GM12878 (cell line): ENCODE measurements around the gene DGCR8. TPM values are rescaled to one million over a fixed set of nuclear protein-coding genes. Genes with fewer than 3 reads are reported as not detected.

Experiments
- ATAC-seq: fragments of 200-7000 bp; cut with Tn5 transposase; 3 replicates; pipeline ENCODE4 v1.9.1; 2020; ENCODE audit warnings: mild to moderate bottlenecking, moderate library complexity
- BruUV-seq: library from RNA; stranded (reverse); fragments of 400-500 nt; replicated peaks from 2 replicates; lab custom pipeline; 2021; lab: Mats Ljungman, UMichigan
- CTCF ChIA-PET: fragments of 300-600 bp; sonication (Branson Sonifier 250); formaldehyde crosslinking; extraction: SDS; loops from one replicate; lab custom pipeline; 2021; ENCODE audit warnings: inconsistent platforms; lab: Yijun Ruan, JAX
- POLR2A ChIA-PET: fragments of 350-600 bp; formaldehyde crosslinking; extraction: SDS; loops from one replicate; lab custom pipeline; 2021; ENCODE audit warnings: inconsistent platforms; lab: Charles Lee
- RAD21 ChIA-PET: fragments of 300-600 bp; sonication (Branson Sonifier 250); formaldehyde crosslinking; loops from one replicate; lab custom pipeline; 2023; ENCODE audit warnings: antibody characterized with exemption; ENCODE audit not compliant: unreplicated experiment; lab: Charles Lee
- SMC1A ChIA-PET: fragments of 300-600 bp; sonication (Branson Sonifier 250); formaldehyde crosslinking; loops from one replicate; lab custom pipeline; 2023; ENCODE audit not compliant: unreplicated experiment, uncharacterized antibody; lab: Charles Lee
- DNase-seq: peaks from one replicate; pipeline ENCODE4 v3.0.0-alpha.2; 2011; ENCODE audit warnings: low read depth, low spot score
- FAIRE-seq: peaks from 3 replicates; lab custom pipeline; 2011; peaks lifted over from hg19 to GRCh38; lab: Jason Lieb, UNC
- H2AFZ ChIP-seq: 2 replicates; pipeline ENCODE4 v1.6.0; 2011; ENCODE audit warnings: low read depth, low read length, control low read depth; ENCODE audit not compliant: control insufficient read depth
- H3K27ac ChIP-seq: 2 replicates; pipeline ENCODE4 v1.5.1; 2011; ENCODE audit warnings: control low read depth; ENCODE audit not compliant: control insufficient read depth, insufficient read depth
- H3K27me3 ChIP-seq, 2 experiments: replicated peaks in 1 of 2; 2 replicates each; pipeline versions ENCODE4 v1.6.0 to v1.6.1; 2011; ENCODE audit warnings: low read length in 1 of 2; ENCODE audit not compliant: control insufficient read depth in 2 of 2, insufficient read depth in 2 of 2
- H3K36me3 ChIP-seq, 2 experiments: 2 replicates each; pipeline ENCODE4 v1.5.1; 2011; ENCODE audit warnings: low read length in 1 of 2; ENCODE audit not compliant: control insufficient read depth in 2 of 2, insufficient read depth in 2 of 2
- H3K4me1 ChIP-seq: 2 replicates; pipeline ENCODE4 v1.6.1; 2011; ENCODE audit warnings: mild to moderate bottlenecking, low read length, moderate library complexity, mixed read lengths; ENCODE audit not compliant: control insufficient read depth, insufficient read depth
- H3K4me2 ChIP-seq: 2 replicates; pipeline ENCODE4 v1.6.0; 2011; ENCODE audit warnings: control low read depth; ENCODE audit not compliant: control insufficient read depth, insufficient read depth
- H3K4me3 ChIP-seq: fragments of 200-600 bp; sonication (generic); 2 replicates; pipeline ENCODE4 v1.5.1; 2016
- H3K79me2 ChIP-seq: 2 replicates; pipeline ENCODE4 v1.6.0; 2011; ENCODE audit warnings: low read length; ENCODE audit not compliant: control insufficient read depth, insufficient read depth
- H3K9ac ChIP-seq: 2 replicates; pipeline ENCODE4 v1.8.0; 2011; ENCODE audit warnings: low read length, control low read depth, mixed read lengths; ENCODE audit not compliant: control insufficient read depth, insufficient read depth
- H3K9me3 ChIP-seq: replicated peaks from 3 replicates; pipeline ENCODE4 v1.5.1; 2011; ENCODE audit warnings: mild to moderate bottlenecking, low read length; ENCODE audit not compliant: control insufficient read depth, insufficient read depth
- H4K20me1 ChIP-seq: 2 replicates; pipeline ENCODE4 v1.6.0; 2011; ENCODE audit not compliant: control insufficient read depth, insufficient read depth
- ASH2L ChIP-seq: fragments of 300-600, 200-600 bp; sonication (generic); IDR thresholded peaks from 2 replicates; pipeline ENCODE4 v1.6.1; 2017; ENCODE audit warnings: low read depth, mild to moderate bottlenecking, borderline replicate concordance
- FOXM1 ChIP-seq: IDR thresholded peaks from 2 replicates; pipeline ENCODE4 v1.6.1; 2012; ENCODE audit warnings: low read depth, mild to moderate bottlenecking, inconsistent platforms, low read length, moderate library complexity
- MEF2A ChIP-seq: IDR thresholded peaks from 2 replicates; pipeline ENCODE4 v1.6.1; 2011; ENCODE audit warnings: low read depth, mild to moderate bottlenecking, low read length, moderate library complexity; ENCODE audit not compliant: insufficient read depth
- MLLT1 ChIP-seq: fragments of 450-650 bp; IDR thresholded peaks from 2 replicates; pipeline ENCODE4 v1.6.1; 2016; ENCODE audit warnings: mild to moderate bottlenecking
- MXI1 ChIP-seq: fragments of 150-350 bp; IDR thresholded peaks from 2 replicates; pipeline ENCODE4 v1.6.1; 2011; ENCODE audit warnings: low read depth, mild to moderate bottlenecking, inconsistent platforms, low read length, improper control_type of control experiment
- MYC ChIP-seq: IDR thresholded peaks from 2 replicates; pipeline ENCODE4 v1.6.1; 2011; ENCODE audit warnings: mild to moderate bottlenecking, low read length, moderate library complexity, inconsistent platforms; ENCODE audit not compliant: insufficient read depth, insufficient replicate concordance, insufficient read length, severe bottlenecking
- NR2C2 ChIP-seq: IDR thresholded peaks from 2 replicates; pipeline ENCODE4 v1.6.1; 2011; ENCODE audit warnings: borderline replicate concordance, low read depth; ENCODE audit not compliant: control insufficient read depth, insufficient read length
- POLR2A ChIP-seq: IDR thresholded peaks from 2 replicates; pipeline ENCODE4 v1.6.1; 2011; ENCODE audit warnings: low read depth, mild to moderate bottlenecking, low read length
- RB1 ChIP-seq: fragments of 450-650 bp; formaldehyde crosslinking; IDR thresholded peaks from 2 replicates; pipeline ENCODE4 v1.6.1; 2017; ENCODE audit warnings: mild to moderate bottlenecking, borderline replicate concordance
- RBBP5 ChIP-seq: fragments of 200-600 bp; sonication (generic); conservative IDR thresholded peaks from 2 replicates; pipeline ENCODE4 v1.6.1; 2016
- ZNF207 ChIP-seq: fragments of 450-650 bp; IDR thresholded peaks from 2 replicates; pipeline ENCODE4 v1.6.1; 2014; ENCODE audit warnings: antibody characterized with exemption, mild to moderate bottlenecking, borderline replicate concordance
- WGBS: methylation state at CpG from one replicate; pipeline ENCODE4 v1.1.6; 2016; ENCODE audit warnings: low lambda C conversion rate; ENCODE audit not compliant: insufficient replicate concordance, insufficient coverage; ENCODE audit errors: missing lambda C conversion rate; 5-methylcytosine and 5-hydroxymethylcytosine counted together
- in situ Hi-C: fragments of 300-500 bp; cut with MboI; formaldehyde crosslinking; loops from 9 replicates; pipeline ENCODE4 v1.14.3; 2018; ENCODE audit warnings: mixed read lengths
- intact Hi-C: fragments of 100-400 bp; cut with micrococcal nuclease; formaldehyde crosslinking; loops from one replicate; pipeline ENCODE4 v1.14.2; 2022; ENCODE audit not compliant: unreplicated experiment
- polyA plus RNA-seq, 11 experiments: library from polyadenylated mRNA; depleted of rRNA in 4 of 11; unstranded in 6 of 11; stranded (reverse) in 5 of 11; fragments of >200 nt; fragmentation: Nextera tagmentation in 4 of 11; fragmentation: Illumina TruSeq in 1 of 11; extraction: Ambion mirVana in 4 of 11; extraction: Trizol in 1 of 11; gene quantifications; 1 replicate in 1 of 11; 2 replicates in 10 of 11; pipeline versions ENCODE4 v1.2.1 to v1.2.3, GENCODE V29; 2011 to 2016; ENCODE audit warnings: inconsistent platforms in 2 of 11, missing spikeins in 2 of 11, low read depth in 1 of 11
- total RNA-seq, 4 experiments: library from RNA; depleted of rRNA in 3 of 4; stranded (reverse); fragments of >200 nt in 3 of 4; fragmentation: Illumina TruSeq in 1 of 4; extraction: Trizol in 1 of 4; gene quantifications; 2 replicates each; pipeline versions ENCODE4 v1.2.1 to v1.2.3, GENCODE V29; 2013 to 2021
- TF ChIP-seq, protein P1 (sequence below): fragments of 450-650 bp; IDR thresholded peaks from 2 replicates; pipeline ENCODE4 v1.6.1; 2017; ENCODE audit warnings: low read depth, mild to moderate bottlenecking, moderate library complexity

DGCR8 gene
- total and polyA plus RNA-seq, 10 of the 15 experiments (the other 5 are each of a cell fraction or from before 2014, with no cell fraction given) = 1.2 to 35.1 (median 17.2) TPM

- in situ Hi-C loops = no loop called here
- RAD21 ChIA-PET = interaction anchor here (0.7 kb wide), 1 partner anchor 17 kb away, joined by 3 read pairs; no protein-coding TSS in a partner anchor
- no peak for ATAC-seq
- Histone ChIP-seq H3K4me3 (no peak overlapping the region), H3K27me3 (no peaks in the 10 kb centered on the region), H3K9me3 (no peaks in the 10 kb centered on the region), H3K4me1 (peaks cover 5% of the 10 kb centered on the region), H2AFZ (no peak overlapping the region), H3K36me3 (no peaks in the 10 kb centered on the region), H3K27ac (no peak overlapping the region), H3K4me2 (no peak overlapping the region), H4K20me1 (no peaks in the 10 kb centered on the region), H3K79me2 (peaks cover 20% of the 10 kb centered on the region), H3K9ac (no peak overlapping the region)
- no peak for FAIRE-seq
- SMC1A ChIA-PET = no interaction called here
- no peak for TF ChIP-seq RBBP5
- TF ChIP-seq MLLT1 = no peak
- no peak for TF ChIP-seq MEF2A
- no peak for TF ChIP-seq ASH2L
- TF ChIP-seq RB1 = no peak
- TF ChIP-seq MYC = no peak
- TF ChIP-seq FOXM1 = no peak
- no peak for TF ChIP-seq POLR2A
- TF ChIP-seq, protein P1, sequence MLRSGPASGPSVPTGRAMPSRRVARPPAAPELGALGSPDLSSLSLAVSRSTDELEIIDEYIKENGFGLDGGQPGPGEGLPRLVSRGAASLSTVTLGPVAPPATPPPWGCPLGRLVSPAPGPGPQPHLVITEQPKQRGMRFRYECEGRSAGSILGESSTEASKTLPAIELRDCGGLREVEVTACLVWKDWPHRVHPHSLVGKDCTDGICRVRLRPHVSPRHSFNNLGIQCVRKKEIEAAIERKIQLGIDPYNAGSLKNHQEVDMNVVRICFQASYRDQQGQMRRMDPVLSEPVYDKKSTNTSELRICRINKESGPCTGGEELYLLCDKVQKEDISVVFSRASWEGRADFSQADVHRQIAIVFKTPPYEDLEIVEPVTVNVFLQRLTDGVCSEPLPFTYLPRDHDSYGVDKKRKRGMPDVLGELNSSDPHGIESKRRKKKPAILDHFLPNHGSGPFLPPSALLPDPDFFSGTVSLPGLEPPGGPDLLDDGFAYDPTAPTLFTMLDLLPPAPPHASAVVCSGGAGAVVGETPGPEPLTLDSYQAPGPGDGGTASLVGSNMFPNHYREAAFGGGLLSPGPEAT = no peak
- TF ChIP-seq MXI1 = no peak
- TF ChIP-seq ZNF207 = no peak
- no peak for TF ChIP-seq NR2C2
- CTCF ChIA-PET = no interaction called here
- WGBS = 66% methylated on average over 6 of the region's 6 CpGs
- no TSS peak for BruUV-seq
- intact Hi-C loops = loop anchor here (10.0 kb wide), 1 partner anchor 52 kb away; the partner anchor contains the start of gene TANGO2
- DNase-seq = no peak
- POLR2A ChIA-PET = no interaction called here
These were observed 3.3 kb upstream of the DGCR8 start for GRCh38 chr22:20076627-20077172.
